GM12801 (cell line): Measurements from ENCODE around the gene TRA2B.

ENCODE experiments used
- CTCF ChIP-seq: IDR thresholded peaks from one replicate; pipeline ENCODE4 v1.5.1; 2011; ENCODE audit warnings: control low read depth; ENCODE audit not compliant: insufficient read length; ENCODE audit errors: extremely low read depth

TRA2B gene

DNA sequence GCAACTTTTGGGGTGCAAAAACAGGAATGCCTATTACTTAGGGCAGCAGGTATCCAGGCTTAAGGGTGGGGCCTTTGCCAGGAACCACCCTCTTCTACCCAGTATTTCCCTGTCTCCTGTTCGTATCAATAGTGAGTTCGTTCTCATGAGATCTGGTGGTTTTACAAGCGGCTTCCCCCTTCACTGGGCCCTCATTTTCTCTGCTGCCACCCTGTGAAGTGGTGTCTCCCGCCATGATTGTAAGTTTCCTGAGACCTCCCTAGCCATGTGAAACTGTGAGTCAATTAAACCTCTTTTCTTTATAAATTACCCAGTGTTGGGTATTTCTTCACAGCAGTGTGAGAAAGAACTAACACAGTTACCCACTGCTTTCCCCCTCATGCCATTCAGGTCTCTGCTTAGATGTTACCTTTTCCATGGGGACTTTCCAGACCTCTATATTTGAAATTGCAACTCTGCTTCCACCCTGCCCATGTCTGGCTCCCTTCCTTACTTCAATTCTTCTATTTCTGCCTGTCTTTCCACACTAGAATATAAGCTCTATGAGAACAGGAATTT lies 23.9 kb upstream of the TRA2B start:
- TF ChIP-seq CTCF = no peak

- TF ChIP-seq CTCF = no peak
Observed at GRCh38 chr3:185960522-185961288, 22.9 kb upstream of the TRA2B start.

- no peak for TF ChIP-seq CTCF
Observed at GRCh38 chr3:185959609-185960521, 22.1 kb upstream of the TRA2B start.

GRCh38 chr3:185958626-185959025 lies 20.8 kb upstream of the TRA2B start:
- TF ChIP-seq CTCF = no peak

GRCh38 chr3:185956244-185956643 lies 18.4 kb upstream of the TRA2B start:
- TF ChIP-seq CTCF = no peak

- no peak for TF ChIP-seq CTCF
Observed at GRCh38 chr3:185954366-185954723, 16.5 kb upstream of the TRA2B start.

DNA sequence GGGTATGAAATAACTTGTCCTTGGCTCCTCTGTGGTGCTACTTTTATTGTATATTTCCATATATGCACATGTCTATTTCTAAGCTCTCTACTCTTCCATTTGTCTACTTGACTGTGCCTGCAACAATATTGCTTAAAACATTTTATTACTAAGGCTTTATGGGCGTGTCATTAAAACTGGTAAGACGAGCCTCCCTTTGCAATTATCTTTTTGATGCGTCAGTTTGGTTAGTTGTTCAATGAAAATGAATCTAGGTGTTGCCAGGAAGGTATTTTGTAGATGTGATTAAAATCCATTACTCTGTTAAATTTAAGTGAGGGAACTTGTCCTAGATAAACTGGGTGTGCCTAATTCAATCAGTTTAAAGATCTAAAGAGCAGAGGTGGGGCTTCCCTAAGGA lies 12.9 kb upstream of the TRA2B start:
- TF ChIP-seq CTCF = no peak
